DOHH2 (cell line): ENCODE data around the gene COL4A2.

Experiments used
- H3F3A ChIP-seq: fragments of 200-600 bp; sonication (generic), shearing (Covaris generic); 2 replicates; pipeline ENCODE4 v1.6.0; 2016; ENCODE audit warnings: antibody characterized with exemption, mild to moderate bottlenecking; ENCODE audit not compliant: control insufficient read depth, insufficient read depth
- H3K27ac ChIP-seq: fragments of 200-600 bp; sonication (generic); 2 replicates; pipeline ENCODE4 v1.5.1; 2014; ENCODE audit warnings: low read depth, mild to moderate bottlenecking, low read length, moderate library complexity
- H3K27me3 ChIP-seq: fragments of 200-600 bp; sonication (generic); 2 replicates; pipeline ENCODE4 v1.6.1; 2014; ENCODE audit warnings: mild to moderate bottlenecking, low read length, mixed read lengths; ENCODE audit not compliant: control insufficient read depth
- H3K36me3 ChIP-seq: fragments of 200-600 bp; sonication (generic); 2 replicates; pipeline ENCODE4 v1.6.1; 2014; ENCODE audit warnings: mild to moderate bottlenecking, low read length, moderate library complexity, mixed read lengths; ENCODE audit not compliant: control insufficient read depth
- H3K4me1 ChIP-seq: fragments of 200-600 bp; sonication (generic); 2 replicates; pipeline ENCODE4 v1.6.1; 2014; ENCODE audit warnings: mild to moderate bottlenecking, low read length, mixed read lengths; ENCODE audit not compliant: control insufficient read depth
- H3K4me2 ChIP-seq: fragments of 200-600 bp; sonication (generic); 2 replicates; pipeline ENCODE4 v1.6.0; 2014; ENCODE audit warnings: mild to moderate bottlenecking, low read length, moderate library complexity
- H3K4me3 ChIP-seq: fragments of 200-600 bp; sonication (generic); 2 replicates; pipeline ENCODE4 v1.5.1; 2014; ENCODE audit warnings: mild to moderate bottlenecking, low read length, mixed read lengths
- H3K79me2 ChIP-seq: fragments of 200-600 bp; sonication (generic); 2 replicates; pipeline ENCODE4 v1.6.1; 2014; ENCODE audit warnings: mild to moderate bottlenecking, low read length, mixed read lengths; ENCODE audit not compliant: control insufficient read depth
- H3K9me2 ChIP-seq: fragments of 200-600 bp; sonication (generic); replicated peaks from 2 replicates; pipeline ENCODE4 v1.6.1; 2014; ENCODE audit warnings: mild to moderate bottlenecking, low read length, mixed read lengths; ENCODE audit not compliant: control insufficient read depth
- H3K9me3 ChIP-seq: fragments of 200-600 bp; sonication (generic); 2 replicates; pipeline ENCODE4 v1.6.1; 2014; ENCODE audit warnings: antibody characterized with exemption, low read length, mixed read lengths; ENCODE audit not compliant: control insufficient read depth, insufficient read depth
- H4K20me1 ChIP-seq: fragments of 200-600 bp; sonication (generic); 2 replicates; pipeline ENCODE4 v1.6.0; 2014; ENCODE audit warnings: low read depth, mild to moderate bottlenecking, antibody characterized with exemption, low read length, moderate library complexity; ENCODE audit not compliant: control insufficient read depth, insufficient read depth
- EZH2phosphoT487 ChIP-seq: fragments of 200-600 bp; sonication (generic); IDR thresholded peaks from 2 replicates; pipeline ENCODE4 v1.6.1; 2017; ENCODE audit warnings: borderline replicate concordance, mild to moderate bottlenecking, antibody characterized with exemption, low read length, moderate library complexity, mixed read lengths
- TF ChIP-seq, protein P1 (sequence below): fragments of 200-600 bp; sonication (generic); IDR thresholded peaks from one replicate; pipeline ENCODE4 v1.5.1; 2014; ENCODE audit warnings: antibody characterized with exemption, mild to moderate bottlenecking, low read depth, low read length; ENCODE audit not compliant: poor library complexity, severe bottlenecking

Gene COL4A2

DNA sequence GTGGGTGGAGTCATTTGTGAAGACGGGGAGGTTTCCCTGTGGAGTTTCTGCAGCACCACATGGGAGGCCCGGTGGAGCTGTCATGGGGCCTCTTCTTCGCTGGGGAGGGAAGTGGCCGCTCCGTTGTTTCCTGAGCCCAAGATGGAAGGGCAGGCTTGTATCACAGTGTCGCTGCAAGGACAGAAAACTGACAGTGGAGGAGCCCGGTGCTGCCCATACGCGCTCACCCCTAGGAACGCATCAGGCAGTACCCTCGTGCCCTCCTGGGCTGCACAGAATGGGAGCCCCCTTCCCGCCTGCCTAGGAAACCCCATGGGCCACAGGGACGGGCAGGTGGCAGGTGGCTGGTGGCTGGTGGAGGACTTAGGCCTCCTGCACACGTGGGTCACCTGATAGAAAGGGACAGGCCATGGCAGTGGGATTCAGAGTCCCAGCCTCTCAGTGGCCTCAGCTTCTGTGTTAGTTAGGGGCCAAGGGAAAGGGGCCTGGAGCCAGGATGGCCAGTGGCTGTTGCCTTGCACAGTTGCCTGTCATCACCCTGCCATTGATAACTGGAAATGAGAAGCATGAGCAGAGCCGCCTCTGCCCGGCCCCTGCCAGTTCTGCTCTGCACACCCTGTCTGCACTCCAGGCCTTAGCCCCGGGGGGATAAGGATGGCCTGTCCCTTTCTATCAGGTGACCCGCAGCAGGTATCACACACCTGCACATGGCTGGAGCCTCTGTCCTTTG, 7.6 kb downstream of the COL4A2 start:
- H3K4me2 ChIP-seq: no peak overlapping the region
- H4K20me1 ChIP-seq: no peaks in the 10 kb centered on the region
- H3K79me2 ChIP-seq: no peaks in the 10 kb centered on the region
- H3K9me3 ChIP-seq: no peaks in the 10 kb centered on the region
- no peaks in the 10 kb centered on the region for H3K9me2 ChIP-seq
- H3K36me3 ChIP-seq: no peaks in the 10 kb centered on the region
- H3K27me3 ChIP-seq: no peaks in the 10 kb centered on the region
- no peak overlapping the region for H3K27ac ChIP-seq
- no peak overlapping the region for H3K4me3 ChIP-seq
- H3F3A ChIP-seq: no peaks in the 10 kb centered on the region
- H3K4me1 ChIP-seq: no peaks in the 10 kb centered on the region
- TF ChIP-seq, protein P1, sequence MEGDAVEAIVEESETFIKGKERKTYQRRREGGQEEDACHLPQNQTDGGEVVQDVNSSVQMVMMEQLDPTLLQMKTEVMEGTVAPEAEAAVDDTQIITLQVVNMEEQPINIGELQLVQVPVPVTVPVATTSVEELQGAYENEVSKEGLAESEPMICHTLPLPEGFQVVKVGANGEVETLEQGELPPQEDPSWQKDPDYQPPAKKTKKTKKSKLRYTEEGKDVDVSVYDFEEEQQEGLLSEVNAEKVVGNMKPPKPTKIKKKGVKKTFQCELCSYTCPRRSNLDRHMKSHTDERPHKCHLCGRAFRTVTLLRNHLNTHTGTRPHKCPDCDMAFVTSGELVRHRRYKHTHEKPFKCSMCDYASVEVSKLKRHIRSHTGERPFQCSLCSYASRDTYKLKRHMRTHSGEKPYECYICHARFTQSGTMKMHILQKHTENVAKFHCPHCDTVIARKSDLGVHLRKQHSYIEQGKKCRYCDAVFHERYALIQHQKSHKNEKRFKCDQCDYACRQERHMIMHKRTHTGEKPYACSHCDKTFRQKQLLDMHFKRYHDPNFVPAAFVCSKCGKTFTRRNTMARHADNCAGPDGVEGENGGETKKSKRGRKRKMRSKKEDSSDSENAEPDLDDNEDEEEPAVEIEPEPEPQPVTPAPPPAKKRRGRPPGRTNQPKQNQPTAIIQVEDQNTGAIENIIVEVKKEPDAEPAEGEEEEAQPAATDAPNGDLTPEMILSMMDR: no peak
- TF ChIP-seq EZH2phosphoT487: no peak

DNA sequence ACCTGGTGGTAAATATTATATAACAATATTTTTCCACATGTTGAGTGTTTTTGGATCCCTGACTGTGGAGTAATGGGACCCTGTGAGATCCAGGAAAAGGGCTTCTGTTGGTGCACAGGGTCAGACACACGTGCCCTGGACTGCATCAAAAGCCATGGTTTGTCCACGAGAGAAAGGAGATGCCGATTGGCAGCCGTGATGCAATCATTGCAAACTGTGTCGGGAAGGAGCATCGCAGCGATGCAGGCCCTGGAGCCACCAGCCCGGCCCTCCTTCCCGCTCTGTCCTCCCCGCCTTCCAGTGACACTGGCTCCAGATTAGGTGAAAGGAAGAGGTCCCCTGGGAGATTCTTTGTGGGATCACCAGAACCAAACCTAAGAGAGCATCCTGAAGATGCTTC, 9.1 kb downstream of the COL4A2 start:
- H3K27ac ChIP-seq: no peak overlapping the region
- no peaks in the 10 kb centered on the region for H4K20me1 ChIP-seq
- H3F3A ChIP-seq: no peaks in the 10 kb centered on the region
- no peaks in the 10 kb centered on the region for H3K9me3 ChIP-seq
- no peak overlapping the region for H3K4me3 ChIP-seq
- H3K9me2 ChIP-seq: no peaks in the 10 kb centered on the region
- TF ChIP-seq EZH2phosphoT487: no peak
- TF ChIP-seq, protein P1: no peak
- H3K36me3 ChIP-seq: no peaks in the 10 kb centered on the region
- H3K4me2 ChIP-seq: no peak overlapping the region
- H3K4me1 ChIP-seq: no peaks in the 10 kb centered on the region
- no peaks in the 10 kb centered on the region for H3K79me2 ChIP-seq
- no peaks in the 10 kb centered on the region for H3K27me3 ChIP-seq

DNA sequence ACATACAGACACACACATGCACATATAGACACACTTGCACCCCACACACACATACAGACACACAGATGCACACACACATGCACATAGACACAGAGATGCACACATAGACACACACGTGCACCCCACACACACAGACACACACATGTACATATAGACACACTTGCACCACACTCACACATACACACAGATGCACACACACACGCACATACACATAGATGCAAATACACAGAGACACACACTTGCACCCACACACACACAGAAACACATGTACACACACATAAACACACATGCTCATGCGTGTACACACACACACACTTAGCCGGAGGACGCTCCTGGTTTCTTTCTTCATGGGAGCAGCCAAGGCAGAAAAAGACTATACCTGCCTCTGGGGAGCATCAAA, 10.0 kb downstream of the COL4A2 start:
- H3K27me3 ChIP-seq: no peaks in the 10 kb centered on the region
- H3K4me1 ChIP-seq: no peaks in the 10 kb centered on the region
- H3K79me2 ChIP-seq: no peaks in the 10 kb centered on the region
- TF ChIP-seq, protein P1: no peak
- TF ChIP-seq EZH2phosphoT487: no peak
- no peak overlapping the region for H3K4me2 ChIP-seq
- no peaks in the 10 kb centered on the region for H3K36me3 ChIP-seq
- H3K4me3 ChIP-seq: no peak overlapping the region
- no peaks in the 10 kb centered on the region for H3K9me3 ChIP-seq
- H3K27ac ChIP-seq: no peak overlapping the region
- no peaks in the 10 kb centered on the region for H3K9me2 ChIP-seq
- no peaks in the 10 kb centered on the region for H4K20me1 ChIP-seq
- H3F3A ChIP-seq: no peaks in the 10 kb centered on the region
